H9 (cell line): Measurements from ENCODE around the gene ZMIZ1. TPM values are rescaled to one million over a fixed set of nuclear protein-coding genes. Genes with fewer than 3 reads are reported as not detected.

ENCODE experiments used
- DNase-seq: peaks from one replicate; pipeline ENCODE4 v3.0.0-alpha.2; 2017
- H2AFZ ChIP-seq: one replicate; pipeline ENCODE4 v1.6.1; 2013; ENCODE audit warnings: mild to moderate bottlenecking, low read length, control low read depth, moderate library complexity
- H2AK5ac ChIP-seq: 2 replicates; pipeline ENCODE4 v1.6.1; 2013; ENCODE audit warnings: low read length, control low read depth, mixed read lengths; ENCODE audit not compliant: insufficient read length
- H2BK120ac ChIP-seq: one replicate; pipeline ENCODE4 v1.6.1; 2013; ENCODE audit warnings: low read depth, mild to moderate bottlenecking, low read length, control low read depth, inconsistent platforms; ENCODE audit not compliant: poor library complexity, severe bottlenecking
- H2BK12ac ChIP-seq: 2 replicates; pipeline ENCODE4 v1.6.1; 2013; ENCODE audit warnings: low read length, control low read depth, mixed read lengths, low read depth; ENCODE audit not compliant: insufficient read length
- H2BK15ac ChIP-seq: 2 replicates; pipeline ENCODE4 v1.6.1; 2013; ENCODE audit warnings: low read depth, low read length, control low read depth
- H2BK20ac ChIP-seq: one replicate; pipeline ENCODE4 v1.6.1; 2013; ENCODE audit warnings: low read depth, mild to moderate bottlenecking, low read length, control low read depth, inconsistent platforms; ENCODE audit not compliant: poor library complexity, severe bottlenecking
- H2BK5ac ChIP-seq: 2 replicates; pipeline ENCODE4 v1.6.1; 2013; ENCODE audit warnings: low read length, control low read depth, mixed read lengths; ENCODE audit not compliant: insufficient read length
- H3K14ac ChIP-seq: 2 replicates; pipeline ENCODE4 v1.6.1; 2013; ENCODE audit warnings: low read length, control low read depth; ENCODE audit not compliant: insufficient read depth
- H3K18ac ChIP-seq: 2 replicates; pipeline ENCODE4 v1.6.1; 2013; ENCODE audit warnings: low read depth, mild to moderate bottlenecking, mixed read lengths, low read length, control low read depth; ENCODE audit not compliant: insufficient read length
- H3K23ac ChIP-seq: 2 replicates; pipeline ENCODE4 v1.6.1; 2013; ENCODE audit warnings: low read length, control low read depth, mixed read lengths, low read depth; ENCODE audit not compliant: insufficient read length
- H3K23me2 ChIP-seq: 2 replicates; pipeline ENCODE4 v1.6.1; 2013; ENCODE audit warnings: low read depth, mild to moderate bottlenecking, mixed read lengths, low read length, control low read depth; ENCODE audit not compliant: insufficient read length, poor library complexity, severe bottlenecking
- H3K27ac ChIP-seq: 2 replicates; pipeline ENCODE4 v1.5.1; 2013; ENCODE audit warnings: low read length, control low read depth, mixed read lengths, low read depth; ENCODE audit not compliant: insufficient read length
- H3K27me3 ChIP-seq: 2 replicates; pipeline ENCODE4 v1.6.1; 2013; ENCODE audit warnings: low read length, control low read depth, inconsistent platforms; ENCODE audit not compliant: insufficient read depth
- H3K4ac ChIP-seq: 2 replicates; pipeline ENCODE4 v1.6.1; 2013; ENCODE audit warnings: low read depth, mild to moderate bottlenecking, control low read depth, inconsistent platforms, low read length, moderate library complexity
- H3K4me1 ChIP-seq: 2 replicates; pipeline ENCODE4 v1.6.1; 2013; ENCODE audit warnings: low read length, control low read depth, inconsistent platforms; ENCODE audit not compliant: insufficient read depth
- H3K4me2 ChIP-seq: 2 replicates; pipeline ENCODE4 v1.6.1; 2013; ENCODE audit warnings: low read length, control low read depth, mixed read lengths; ENCODE audit not compliant: insufficient read length, insufficient read depth
- H3K56ac ChIP-seq: 2 replicates; pipeline ENCODE4 v1.6.1; 2013; ENCODE audit warnings: low read depth, mild to moderate bottlenecking, mixed read lengths, low read length, control low read depth; ENCODE audit not compliant: insufficient read length
- H3K79me1 ChIP-seq: 2 replicates; pipeline ENCODE4 v1.6.1; 2013; ENCODE audit warnings: low read depth, mild to moderate bottlenecking, moderate library complexity, low read length, control low read depth, inconsistent platforms; ENCODE audit not compliant: insufficient read depth, poor library complexity, severe bottlenecking
- H3K79me2 ChIP-seq: 2 replicates; pipeline ENCODE4 v1.6.1; 2013; ENCODE audit warnings: low read length, control low read depth, inconsistent platforms; ENCODE audit not compliant: insufficient read depth
- H3K9ac ChIP-seq: 2 replicates; pipeline ENCODE4 v1.6.1; 2013; ENCODE audit warnings: low read length, control low read depth, mixed read lengths; ENCODE audit not compliant: insufficient read length; ENCODE audit errors: extremely low read depth
- H3K9me3 ChIP-seq: one replicate; pipeline ENCODE4 v1.6.1; 2013; ENCODE audit warnings: low read depth, low read length, inconsistent platforms; ENCODE audit not compliant: control insufficient read depth
- H3T11ph ChIP-seq: one replicate; pipeline ENCODE4 v1.6.1; 2013; ENCODE audit warnings: mild to moderate bottlenecking, low read length, control low read depth, inconsistent platforms
- H4K20me1 ChIP-seq: one replicate; pipeline ENCODE4 v1.6.1; 2013; ENCODE audit not compliant: control insufficient read depth, insufficient read length, insufficient read depth
- H4K5ac ChIP-seq: 2 replicates; pipeline ENCODE4 v1.6.1; 2013; ENCODE audit warnings: low read depth, mild to moderate bottlenecking, mixed read lengths, low read length, control low read depth; ENCODE audit not compliant: insufficient read length
- H4K8ac ChIP-seq: replicated peaks from 2 replicates; pipeline ENCODE4 v1.6.1; 2013; ENCODE audit warnings: low read length, control low read depth, mixed read lengths, low read depth; ENCODE audit not compliant: insufficient read length
- H4K91ac ChIP-seq: 2 replicates; pipeline ENCODE4 v1.6.1; 2013; ENCODE audit warnings: low read depth, mild to moderate bottlenecking, moderate library complexity, mixed read lengths, low read length, control low read depth; ENCODE audit not compliant: insufficient read length
- H3K27ac Mint-ChIP-seq, 3 experiments: 2 replicates in 2 of 3; 3 replicates in 1 of 3; pipeline ENCODE4 v1.8.0; 2020 to 2021; ENCODE audit warnings: mixed read lengths in 3 of 3, mild to moderate bottlenecking in 1 of 3, moderate library complexity in 1 of 3
- H3K27me3 Mint-ChIP-seq: 2 replicates; pipeline ENCODE4 v1.8.0; 2021; ENCODE audit warnings: low read depth, mild to moderate bottlenecking, moderate library complexity, mixed read lengths
- H3K36me3 Mint-ChIP-seq, 3 experiments: 2 replicates in 2 of 3; 3 replicates in 1 of 3; pipeline ENCODE4 v1.8.0; 2020 to 2021; ENCODE audit warnings: low read depth in 3 of 3, mixed read lengths in 3 of 3; ENCODE audit not compliant: insufficient read depth in 1 of 3
- H3K4me1 Mint-ChIP-seq, 2 experiments: 2 replicates each; pipeline ENCODE4 v1.8.0; 2020; ENCODE audit warnings: mixed read lengths in 2 of 2
- H3K4me3 Mint-ChIP-seq, 2 experiments: 2 replicates in 1 of 2; 3 replicates in 1 of 2; pipeline ENCODE4 v1.8.0; 2020 to 2021; ENCODE audit warnings: mild to moderate bottlenecking in 2 of 2, mixed read lengths in 2 of 2, moderate library complexity in 1 of 2
- H3K9me3 Mint-ChIP-seq, 2 experiments: 2 replicates in 1 of 2; 3 replicates in 1 of 2; pipeline ENCODE4 v1.8.0; 2020; ENCODE audit warnings: mild to moderate bottlenecking in 2 of 2, mixed read lengths in 2 of 2, moderate library complexity in 1 of 2
- CTCF ChIP-seq: fragments of 200-600 bp; sonication (generic); conservative IDR thresholded peaks from 3 replicates; pipeline ENCODE4 v1.8.0; 2021; ENCODE audit warnings: antibody characterized with exemption, mild to moderate bottlenecking
- WGBS: extraction: QIAGEN DNeasy Blood & Tissue Kit; methylation state at CpG from one replicate; pipeline ENCODE4 v1.1.7; 2013; ENCODE audit warnings: missing lambda C conversion rate, low lambda C conversion rate, mixed read lengths; ENCODE audit not compliant: insufficient read length; ENCODE audit errors: extremely low coverage; 5-methylcytosine and 5-hydroxymethylcytosine counted together
- total RNA-seq: library from RNA; stranded (reverse); gene quantifications from 2 replicates; pipeline ENCODE4 v1.2.1, GENCODE V29; 2021

The ZMIZ1 gene
- total RNA-seq, 1 experiment from 2014 or later: 36.9 TPM

- H3K27me3 ChIP-seq: no peaks in the 10 kb centered on the region
- no peaks in the 10 kb centered on the region for H3K9me3 Mint-ChIP-seq
- H3K27ac Mint-ChIP-seq: no peak overlapping the region; a peak in 1 of 7 replicates
- H3K4me2 ChIP-seq: peak overlapping the region; percentile 70
- no peak overlapping the region for H2BK120ac ChIP-seq
- no peak overlapping the region for H2AFZ ChIP-seq
- H3K4me1 ChIP-seq: peaks cover 20% of the 10 kb centered on the region; the same call in 1 of the 2 replicates
- no peak overlapping the region for H3K23ac ChIP-seq
- H4K91ac ChIP-seq: no peak overlapping the region
- WGBS: no CpG with 5 or more reads among the region's 17 CpGs
- H2BK5ac ChIP-seq: no peak overlapping the region
- peaks cover 0 to 3% (median 2%) of the 10 kb centered on the region in 3 experiments; a peak in 2 of 7 replicates for H3K36me3 Mint-ChIP-seq
- H2BK15ac ChIP-seq: no peak overlapping the region
- no peaks in the 10 kb centered on the region for H3K9me3 ChIP-seq
- H2BK12ac ChIP-seq: no peak overlapping the region
- H2AK5ac ChIP-seq: no peak overlapping the region
- H3K4me1 Mint-ChIP-seq: peaks cover 37 to 42% of the 10 kb centered on the region in 2 experiments
- no peak for TF ChIP-seq CTCF
- no peak overlapping the region for H4K5ac ChIP-seq
- H3T11ph ChIP-seq: no peak overlapping the region
- H3K79me1 ChIP-seq: peaks cover 5% of the 10 kb centered on the region
- no peak overlapping the region for H3K14ac ChIP-seq
- H3K4ac ChIP-seq: no peak overlapping the region
- no peaks in the 10 kb centered on the region for H4K20me1 ChIP-seq
- H3K27ac ChIP-seq: no peak overlapping the region
- H4K8ac ChIP-seq: no peak overlapping the region
- peak overlapping the region; percentile 66 to 93 for H3K4me3 Mint-ChIP-seq
- no peak for DNase-seq
- no peak overlapping the region for H3K9ac ChIP-seq
- H3K27me3 Mint-ChIP-seq: peaks cover 30% of the 10 kb centered on the region
- no peak overlapping the region for H3K56ac ChIP-seq
- H2BK20ac ChIP-seq: no peak overlapping the region
- H3K18ac ChIP-seq: no peak overlapping the region
- H3K23me2 ChIP-seq: peaks cover 32% of the 10 kb centered on the region
- peaks cover 17% of the 10 kb centered on the region for H3K79me2 ChIP-seq
Measured at GRCh38 chr10:79068203-79068561, 584 bp upstream of the ZMIZ1 start.
